DMS53 (cell line): Measurements from ENCODE around the gene LKAAEAR1.

Experiments used
- DNase-seq: peaks from one replicate; lab custom pipeline; 2025; lab: John Stamatoyannopoulos, UW

The LKAAEAR1 gene

GRCh38 chr20:64037199-64037497 is 47.0 kb downstream of the LKAAEAR1 start:
- no peak for DNase-seq

GRCh38 chr20:64036346-64037198 is 47.6 kb downstream of the LKAAEAR1 start:
- no peak for DNase-seq

DNA sequence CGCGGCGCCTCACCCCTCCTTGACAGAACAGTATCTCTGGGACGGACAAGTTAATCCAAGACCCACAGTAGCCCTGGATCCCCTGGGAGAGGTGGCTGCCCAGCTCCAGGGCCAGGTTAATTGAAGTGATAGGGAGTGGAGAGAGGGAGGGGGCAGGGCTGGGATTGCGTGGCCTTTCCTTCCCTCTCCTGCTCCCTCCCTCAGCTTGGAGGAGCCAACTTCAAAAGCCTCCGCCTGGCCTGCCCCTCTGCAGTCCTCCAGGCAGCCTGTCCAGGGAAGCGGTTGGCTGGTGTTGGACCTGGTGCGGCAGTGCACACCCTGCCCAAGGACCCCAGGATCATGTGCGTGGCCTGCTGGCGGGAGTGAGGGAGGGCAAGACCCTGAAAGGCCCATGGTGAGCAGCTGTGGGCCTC is 48.3 kb downstream of the LKAAEAR1 start, which contains the start of gene C20orf204:
Gene C20orf204 (plus strand): TSS at position 250 of the 413 bp plus-strand sequence. CDS start 142 bp downstream, at position 392.
- no peak for DNase-seq

DNA sequence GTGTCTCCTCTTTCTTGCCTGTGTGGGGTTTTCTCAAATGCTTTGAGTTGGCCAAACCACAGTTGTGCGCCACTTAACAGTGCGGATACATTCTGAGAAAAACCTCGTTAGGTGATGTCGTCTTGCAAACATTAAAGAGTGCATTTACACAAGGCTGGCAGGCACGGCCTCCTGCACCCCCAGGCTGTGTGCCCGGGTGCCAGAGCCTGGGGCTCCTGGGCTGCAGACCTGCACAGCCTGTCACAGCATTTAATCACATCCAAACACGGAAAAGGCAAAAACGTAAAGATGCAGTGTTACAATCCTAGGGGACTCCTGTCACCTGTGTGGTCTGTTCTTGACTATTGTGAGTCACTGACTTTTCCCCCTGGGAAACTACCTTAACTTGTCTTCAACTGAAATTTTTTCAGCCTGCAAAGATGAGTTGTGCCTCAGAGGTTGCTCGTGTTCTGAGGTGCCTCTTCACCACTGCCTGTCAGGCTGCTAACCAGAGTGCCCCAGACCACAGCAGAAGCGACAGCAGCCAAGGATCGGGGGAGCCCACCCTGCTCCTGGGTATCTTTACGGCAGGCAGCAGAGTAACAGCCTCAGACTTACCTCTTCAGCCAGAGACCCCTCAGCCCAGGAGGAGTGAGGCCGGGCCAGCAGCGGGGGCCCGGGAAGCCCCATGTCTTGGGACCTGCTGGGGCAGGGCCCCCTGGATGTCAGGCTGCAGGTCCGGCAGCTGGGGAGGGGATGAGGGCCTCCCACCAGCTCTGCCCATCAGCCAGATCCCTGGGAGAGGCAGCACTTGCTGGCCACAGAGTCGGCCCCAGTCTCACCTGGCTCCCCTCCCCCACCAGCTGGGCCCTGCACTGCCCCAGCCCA is 48.9 kb downstream of the LKAAEAR1 start:
- DNase-seq, result no peak

GRCh38 chr20:64033981-64034493 is 50.2 kb downstream of the LKAAEAR1 start:
- no peak for DNase-seq
